Stimulated activated naive CD4-positive, alpha-beta T cell (primary cell): ENCODE data around the gene PHAF1.

ENCODE experiments used
- DNase-seq, 6 experiments: peaks; one replicate each; lab custom pipeline; 2025; lab: John Stamatoyannopoulos, UW

PHAF1 gene

GRCh38 chr16:67180166-67180565 is 70.4 kb downstream of the PHAF1 start:
- DNase-seq, result no peak

- DNase-seq, result no peak
Observed at GRCh38 chr16:67181346-67181745, 71.6 kb downstream of the PHAF1 start.

DNA sequence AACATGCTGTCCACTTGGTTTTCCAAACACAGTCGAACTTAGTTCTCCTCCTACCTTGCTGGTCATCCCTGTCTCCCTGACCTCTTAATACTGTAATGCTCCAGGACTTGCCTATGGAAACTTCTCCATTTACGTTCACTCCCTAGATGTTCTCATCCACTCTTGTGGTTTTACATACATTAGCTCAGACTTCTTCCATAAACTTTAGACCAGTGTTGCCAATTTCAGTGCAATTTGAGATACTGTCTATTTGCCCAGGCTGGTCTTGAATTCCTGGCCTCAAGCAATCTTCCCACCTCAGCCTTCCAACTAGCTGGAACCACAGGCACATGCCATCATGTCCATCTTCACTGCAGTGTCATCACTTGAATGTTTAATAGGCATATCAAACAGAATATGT is 72.5 kb downstream of the PHAF1 start:
- DNase-seq, result no peak

DNA sequence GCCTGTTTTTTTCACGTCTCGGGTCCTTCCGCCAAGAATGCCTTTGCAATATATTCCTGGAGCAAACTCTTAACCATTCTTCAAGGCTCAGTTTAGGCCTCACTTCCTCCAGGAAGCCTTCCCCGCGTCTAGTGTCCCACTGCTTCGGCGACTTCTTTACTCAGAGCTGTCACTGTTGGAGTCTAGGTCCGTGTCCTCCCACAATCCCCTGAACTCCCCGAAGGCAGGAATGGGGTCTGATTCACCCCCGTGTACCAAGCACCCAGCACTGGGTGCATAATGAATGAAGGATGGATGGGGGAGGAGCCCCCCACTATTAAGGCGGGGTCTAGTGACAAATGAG is 73.5 kb downstream of the PHAF1 start:
- DNase-seq, result no peak

GRCh38 chr16:67183627-67184452 is 74.1 kb downstream of the PHAF1 start, which contains the start of gene MATCAP1:
Gene MATCAP1 (minus strand): TSS chr16:67183963. CDS start chr16:67180610, 3,353 bp downstream.
- DNase-seq, result peak; percentile 89 to 99 (median 95)

DNA sequence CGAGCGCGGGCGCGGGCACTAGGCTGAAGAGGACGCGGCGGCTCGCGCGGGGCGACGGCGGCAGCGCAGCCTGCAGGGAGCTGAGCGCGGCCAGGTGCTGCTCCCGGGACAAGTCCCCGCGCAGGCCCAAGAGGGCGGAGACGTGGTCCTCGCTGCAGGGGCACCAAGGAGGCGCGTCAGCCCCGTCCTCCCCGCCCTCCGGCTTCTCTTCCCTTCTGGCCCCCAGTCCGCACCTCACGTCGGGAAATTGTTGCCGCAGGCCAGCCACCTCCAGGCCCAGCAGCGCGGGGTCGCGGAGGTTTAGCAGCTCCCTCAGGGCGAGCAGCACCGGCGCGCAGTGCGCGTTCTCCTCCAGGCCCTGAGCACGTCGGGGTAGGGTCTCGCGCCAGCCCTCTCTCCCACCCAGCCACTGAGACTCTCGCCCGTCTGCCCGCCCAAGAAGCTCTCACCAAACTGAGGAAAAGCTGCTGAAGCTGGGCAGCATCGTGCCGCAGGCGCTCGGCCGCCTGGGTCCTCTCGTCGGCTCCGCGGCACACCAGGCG is 74.8 kb downstream of the PHAF1 start:
- peak in 2 of 6 experiments; percentile 42 to 49 for DNase-seq

DNA sequence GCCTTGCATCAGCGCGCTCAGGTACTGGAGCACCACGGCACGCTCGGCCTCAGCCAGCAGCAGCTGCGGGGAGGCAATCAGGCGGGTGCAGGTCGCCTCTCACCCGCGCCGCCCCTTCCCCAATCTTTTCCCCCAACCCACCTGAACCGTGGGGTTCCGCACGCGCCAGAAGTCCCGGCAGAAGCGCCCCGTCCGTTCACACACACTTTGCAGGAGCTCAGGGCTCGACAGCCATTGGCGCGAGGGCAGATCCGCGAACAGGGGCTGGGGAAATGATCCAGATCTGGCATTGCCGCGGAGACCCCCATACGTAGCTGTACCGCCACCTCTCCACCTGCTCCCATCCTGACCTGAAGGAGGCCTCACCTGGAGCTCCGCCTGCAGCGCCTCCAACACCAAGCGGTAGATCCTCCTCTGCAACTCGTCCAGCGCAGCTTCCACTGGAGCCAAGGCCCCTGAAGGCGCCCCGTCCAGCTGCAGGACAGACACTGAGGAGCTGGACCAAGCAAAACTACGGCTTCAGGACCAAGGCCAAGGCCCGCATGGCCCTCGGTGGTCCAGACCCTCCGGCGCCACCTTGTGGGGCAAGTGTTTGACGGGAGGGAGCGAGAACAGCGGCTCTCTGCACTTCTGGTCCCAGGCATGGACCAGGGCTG is 75.4 kb downstream of the PHAF1 start:
- DNase-seq, result peak; percentile 48 to 80 (median 69)

DNA sequence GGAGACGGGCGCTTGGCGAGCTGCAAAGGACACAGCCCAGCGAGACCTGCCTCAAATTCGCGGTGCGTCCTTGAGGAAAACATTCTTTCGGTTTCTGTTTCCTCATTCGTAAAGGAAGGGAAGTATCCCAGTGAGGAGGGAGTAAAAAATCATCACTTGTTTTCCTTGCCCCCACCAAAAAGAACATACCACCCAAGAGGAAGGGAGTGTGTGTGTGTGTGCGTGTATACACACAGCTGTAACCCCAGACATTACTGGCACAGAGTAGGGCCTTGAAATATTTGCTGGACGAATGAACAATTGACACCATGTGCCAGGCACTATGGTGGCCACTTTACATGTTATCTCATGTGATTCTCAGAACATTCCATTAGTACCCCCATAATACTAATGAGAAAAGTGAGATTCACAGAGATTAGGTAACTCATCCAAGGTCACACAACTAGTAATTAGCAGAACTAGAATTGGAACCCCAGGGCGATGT is 76.0 kb downstream of the PHAF1 start:
- DNase-seq, result no peak

GRCh38 chr16:67186550-67186950 is 76.8 kb downstream of the PHAF1 start:
- no peak for DNase-seq

- no peak for DNase-seq
Observed at GRCh38 chr16:67187175-67187890, 77.6 kb downstream of the PHAF1 start.

- DNase-seq, result no peak
Observed at GRCh38 chr16:67188323-67188722, 78.6 kb downstream of the PHAF1 start.

DNA sequence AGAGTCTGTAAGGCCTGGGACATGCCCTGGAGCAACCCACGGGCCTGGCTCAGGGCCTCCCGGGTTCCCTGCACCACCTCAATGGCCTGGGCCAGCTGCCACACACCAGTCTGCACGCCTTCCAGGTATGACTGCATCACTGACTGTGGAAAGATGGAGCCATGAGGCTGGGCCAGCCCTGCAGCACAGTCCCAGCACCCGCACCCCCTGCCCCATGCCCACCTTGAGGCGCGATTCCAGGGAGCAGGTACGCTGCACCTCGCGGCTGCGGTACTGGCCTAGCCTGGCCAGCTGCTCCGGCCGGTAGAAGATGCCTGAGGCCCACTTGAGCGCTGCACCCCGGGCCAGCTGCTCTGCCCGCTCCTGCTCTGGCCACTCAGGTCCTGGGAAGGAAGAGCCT is 79.1 kb downstream of the PHAF1 start:
- DNase-seq, result no peak

DNA sequence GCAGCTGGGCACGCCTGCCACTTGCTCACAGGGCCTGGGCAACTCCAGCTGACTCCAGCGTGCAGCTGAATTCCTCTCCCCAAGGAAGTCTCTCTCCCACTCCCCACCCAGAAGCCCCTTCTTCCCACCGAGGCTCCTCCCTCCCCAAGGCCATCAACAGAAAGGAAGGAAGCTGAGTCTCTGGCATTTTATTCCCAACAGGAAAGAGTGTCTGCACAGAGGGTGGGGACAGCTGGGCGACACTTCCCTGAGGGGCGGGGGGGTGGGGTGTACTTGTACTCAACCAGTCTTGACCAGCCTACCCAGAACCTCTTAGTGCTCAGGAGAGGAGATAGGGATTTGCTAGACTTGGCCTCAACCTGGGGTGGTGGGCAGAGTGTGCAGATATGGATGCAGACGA is 80.3 kb downstream of the PHAF1 start, which contains the start of gene EXOC3L1:
Gene EXOC3L1 (minus strand): TSS at position 96 of the 400 bp plus-strand sequence. CDS start 460 bp downstream, outside the sequence.
- DNase-seq, result no peak

DNA sequence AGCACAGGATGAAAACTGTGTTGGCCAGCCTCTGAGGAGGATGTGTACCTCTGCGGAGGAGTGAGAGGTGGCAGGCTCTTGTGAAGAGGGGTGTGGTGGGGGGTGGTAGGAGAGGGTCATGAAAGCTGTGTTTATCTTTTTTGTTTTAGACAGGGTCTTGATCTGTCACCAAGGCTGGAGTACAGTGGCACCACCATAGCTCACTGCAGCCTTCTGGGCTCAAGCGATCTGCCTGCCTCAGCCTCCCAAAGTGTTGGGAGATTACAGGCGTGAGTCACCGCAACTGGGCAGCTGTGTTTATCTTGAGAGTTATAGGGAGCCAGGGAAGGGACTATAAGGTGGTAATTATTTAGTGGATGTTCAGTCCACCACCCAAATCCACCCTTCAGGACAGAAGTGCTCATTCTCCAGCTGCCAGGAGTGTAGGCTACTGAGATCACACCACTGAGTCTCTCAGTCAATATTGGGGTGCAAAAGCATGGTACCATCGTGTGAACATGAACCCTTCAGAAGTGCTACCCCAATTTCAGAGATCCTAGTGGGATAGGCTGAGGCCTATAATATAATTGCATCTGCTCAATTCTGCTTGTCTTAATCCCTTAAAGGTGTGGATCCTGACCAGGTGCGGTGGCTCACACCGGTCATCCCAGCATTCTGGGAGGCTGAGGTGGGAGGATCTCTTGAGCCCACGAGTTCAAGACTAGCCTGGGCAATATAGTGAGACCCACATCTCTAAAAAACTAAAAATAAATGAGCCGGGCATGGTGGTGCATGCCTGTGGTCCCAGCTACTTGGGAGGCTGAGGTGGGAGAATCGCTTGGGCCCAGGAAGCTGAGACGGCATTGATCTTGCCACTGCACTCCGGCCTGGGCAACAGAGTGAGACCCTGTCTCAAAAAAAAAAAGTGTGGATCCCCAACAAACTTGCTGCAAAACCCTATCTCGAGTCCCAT is 81.0 kb downstream of the PHAF1 start:
- no peak for DNase-seq

- no peak for DNase-seq
Observed at GRCh38 chr16:67191411-67191994, 81.8 kb downstream of the PHAF1 start.

GRCh38 chr16:67191995-67192681 is 82.4 kb downstream of the PHAF1 start, which contains the start of gene E2F4:
Gene E2F4 (plus strand): TSS chr16:67192155. CDS start chr16:67192228, 73 bp downstream.
- peak; percentile 71 to 79 (median 75) for DNase-seq

GRCh38 chr16:67192781-67193361 is 83.1 kb downstream of the PHAF1 start:
- DNase-seq, result no peak

DNA sequence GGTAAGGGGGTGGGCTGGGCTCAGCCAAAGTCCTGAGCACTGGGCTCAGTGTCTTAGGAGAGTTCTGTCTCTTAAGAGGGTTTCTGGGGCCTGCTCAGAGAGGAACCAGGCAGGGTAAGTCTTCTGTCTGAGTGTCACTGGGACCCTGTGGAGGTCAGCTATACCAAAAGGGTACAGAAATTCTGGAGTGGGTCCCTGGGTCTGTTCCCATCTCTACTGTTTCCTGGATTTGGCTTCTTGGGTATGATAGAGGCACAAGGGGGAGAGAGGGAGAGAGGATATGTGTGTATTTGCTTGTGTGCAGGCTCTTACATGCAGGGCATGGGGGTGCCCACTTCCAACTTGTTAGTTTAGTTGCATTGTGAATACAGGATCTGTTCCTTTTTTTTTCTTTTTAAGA is 83.8 kb downstream of the PHAF1 start:
- DNase-seq, result no peak

DNA sequence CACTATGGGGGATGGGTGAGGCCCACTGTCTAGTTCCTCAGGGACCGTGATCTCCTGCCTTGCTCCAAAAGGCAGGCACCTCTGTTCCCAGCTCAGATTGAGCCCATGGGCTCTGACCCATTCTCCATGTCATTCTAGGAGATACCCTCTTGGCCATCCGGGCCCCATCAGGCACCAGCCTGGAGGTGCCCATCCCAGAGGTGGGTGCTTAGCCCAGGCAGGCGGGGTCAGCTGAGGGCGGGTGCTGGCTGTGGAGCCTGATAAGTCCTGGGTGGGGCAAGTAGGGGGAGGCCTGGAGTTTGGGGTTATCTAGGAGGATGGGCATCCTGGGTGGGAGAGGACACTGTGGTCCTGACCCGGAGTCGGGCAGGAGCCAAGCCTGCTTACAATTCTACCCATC is 84.5 kb downstream of the PHAF1 start:
- no peak for DNase-seq

DNA sequence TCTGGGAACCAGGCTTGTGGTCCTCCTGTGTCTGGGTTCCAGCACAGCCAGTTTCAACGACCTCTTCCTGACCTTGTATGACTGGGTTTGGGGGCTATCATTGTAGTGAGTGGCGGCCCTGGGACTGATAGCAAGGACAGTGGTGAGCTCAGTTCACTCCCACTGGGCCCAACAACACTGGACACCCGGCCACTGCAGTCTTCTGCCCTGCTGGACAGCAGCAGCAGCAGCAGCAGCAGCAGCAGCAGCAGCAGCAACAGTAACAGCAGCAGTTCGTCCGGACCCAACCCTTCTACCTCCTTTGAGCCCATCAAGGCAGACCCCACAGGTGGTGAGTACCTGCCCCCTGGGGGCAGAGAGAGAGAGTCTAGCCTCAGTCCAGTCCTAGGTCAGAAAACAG is 85.9 kb downstream of the PHAF1 start:
- DNase-seq, result no peak
